KOPT-K1 (cell line): ENCODE results near the gene FOXJ2.
"Not testable (repeated sequence)": the region's sequence is repeated elsewhere in the genome, so short reads cannot be mapped to it uniquely, and the experiment has no call there.

ENCODE experiments used
- H3K27ac ChIP-seq: fragments of 200-600 bp; sonication (generic); 2 replicates; pipeline ENCODE4 v1.5.1; 2016; ENCODE audit warnings: antibody characterized with exemption, mild to moderate bottlenecking, low read depth, low read length; ENCODE audit not compliant: poor library complexity, severe bottlenecking
- H3K36me3 ChIP-seq: fragments of 200-600 bp; sonication (generic); 2 replicates; pipeline ENCODE4 v1.5.1; 2017; ENCODE audit warnings: antibody characterized with exemption, mild to moderate bottlenecking, low read length, moderate library complexity; ENCODE audit not compliant: insufficient read depth
- H3K9me3 ChIP-seq: fragments of 200-600 bp; sonication (generic); 2 replicates; pipeline ENCODE4 v1.5.1; 2017; ENCODE audit warnings: antibody characterized with exemption, low read length, mild to moderate bottlenecking; ENCODE audit not compliant: insufficient read depth, poor library complexity, severe bottlenecking

FOXJ2 gene

GRCh38 chr12:8014836-8015235 is 17.7 kb upstream of the FOXJ2 start:
- no peaks in the 10 kb centered on the region for H3K36me3 ChIP-seq
- no peaks in the 10 kb centered on the region for H3K9me3 ChIP-seq
- H3K27ac ChIP-seq = no peak overlapping the region

GRCh38 chr12:8018213-8018612 is 14.3 kb upstream of the FOXJ2 start:
- not testable (repeated sequence) for H3K9me3 ChIP-seq, H3K27ac ChIP-seq, H3K36me3 ChIP-seq

- H3K9me3 ChIP-seq = no peaks in the 10 kb centered on the region
- no peaks in the 10 kb centered on the region for H3K36me3 ChIP-seq
- peak overlapping the region; percentile 34 for H3K27ac ChIP-seq
These were observed 13.6 kb upstream of the FOXJ2 start for GRCh38 chr12:8018666-8019581.

GRCh38 chr12:8026291-8026900 is 6.1 kb upstream of the FOXJ2 start:
- H3K27ac ChIP-seq = peak overlapping the region; percentile 91
- H3K9me3 ChIP-seq = no peaks in the 10 kb centered on the region
- H3K36me3 ChIP-seq = no peaks in the 10 kb centered on the region

- Histone ChIP-seq H3K27ac (no peak overlapping the region), H3K9me3 (no peaks in the 10 kb centered on the region), H3K36me3 (no peaks in the 10 kb centered on the region)
These were observed 4.7 kb upstream of the FOXJ2 start for GRCh38 chr12:8027856-8028255.

GRCh38 chr12:8028267-8028666 is 4.2 kb upstream of the FOXJ2 start:
- Histone ChIP-seq H3K9me3 (no peaks in the 10 kb centered on the region), H3K27ac (no peak overlapping the region), H3K36me3 (no peaks in the 10 kb centered on the region)

- no peak overlapping the region for H3K27ac ChIP-seq
- H3K36me3 ChIP-seq = no peaks in the 10 kb centered on the region
- H3K9me3 ChIP-seq = no peaks in the 10 kb centered on the region
These were observed 2.3 kb upstream of the FOXJ2 start for GRCh38 chr12:8030189-8030588.

GRCh38 chr12:8031017-8031416 is 1.5 kb upstream of the FOXJ2 start:
- H3K36me3 ChIP-seq, H3K27ac ChIP-seq, H3K9me3 ChIP-seq: not testable (repeated sequence)

GRCh38 chr12:8031872-8032241 is 659 bp upstream of the FOXJ2 start:
- Histone ChIP-seq H3K36me3 (no peaks in the 10 kb centered on the region), H3K9me3 (no peaks in the 10 kb centered on the region), H3K27ac (peak overlapping the region; percentile 79)

GRCh38 chr12:8033153-8034044 is 883 bp downstream of the FOXJ2 start:
- peak overlapping the region; percentile 79 for H3K27ac ChIP-seq
- H3K36me3 ChIP-seq = no peaks in the 10 kb centered on the region
- no peaks in the 10 kb centered on the region for H3K9me3 ChIP-seq

GRCh38 chr12:8034802-8035201 is 2.3 kb downstream of the FOXJ2 start:
- no peak overlapping the region for H3K27ac ChIP-seq
- peaks cover 5% of the 10 kb centered on the region for H3K36me3 ChIP-seq
- no peaks in the 10 kb centered on the region for H3K9me3 ChIP-seq

- H3K27ac ChIP-seq = no peak overlapping the region
These were observed 3.0 kb downstream of the FOXJ2 start for GRCh38 chr12:8035440-8036010.

GRCh38 chr12:8036346-8036745 is 3.8 kb downstream of the FOXJ2 start:
- Histone ChIP-seq H3K27ac (no peak overlapping the region), H3K36me3 (peaks cover 20% of the 10 kb centered on the region)

More at GRCh38 chr12:8035440-8036010, 3.0 kb downstream of the FOXJ2 start:
- Histone ChIP-seq H3K9me3 (no peaks in the 10 kb centered on the region), H3K36me3 (peaks cover 12% of the 10 kb centered on the region)

GRCh38 chr12:8037046-8037663 is 4.6 kb downstream of the FOXJ2 start:
- peaks cover 27% of the 10 kb centered on the region for H3K36me3 ChIP-seq
- H3K27ac ChIP-seq = peak overlapping the region; percentile 24
- H3K9me3 ChIP-seq = no peaks in the 10 kb centered on the region

More at GRCh38 chr12:8036346-8036745, 3.8 kb downstream of the FOXJ2 start:
- no peaks in the 10 kb centered on the region for H3K9me3 ChIP-seq
